Thyroid gland (tissue), 4 donors: ENCODE measurements around the gene ZNF655. TPM values are rescaled to one million over a fixed set of nuclear protein-coding genes. Genes with fewer than 3 reads are reported as not detected.
"Not testable (repeated sequence)": the region's sequence is repeated elsewhere in the genome, so short reads cannot be mapped to it uniquely, and the experiment has no call there.

Source experiments
- DNase-seq, 2 donors: peaks; one replicate each; pipeline ENCODE4 v3.0.0-alpha.2; 2019
- H3K27ac ChIP-seq, 3 donors: fragments of 200-600 bp; sonication (generic); 1 replicate in 2 of 3; 2 replicates in 1 of 3; pipeline ENCODE4 v1.5.1; 2016 to 2019; ENCODE audit warnings: mild to moderate bottlenecking in 1 of 3, moderate library complexity in 1 of 3
- H3K27me3 ChIP-seq: fragments of 200-600 bp; sonication (generic); one replicate; pipeline ENCODE4 v1.5.1; 2019
- H3K36me3 ChIP-seq, 2 donors: fragments of 200-600 bp; sonication (generic); one replicate each; pipeline ENCODE4 v1.5.1; 2016 to 2019
- H3K4me1 ChIP-seq, 2 donors: fragments of 200-600 bp; sonication (generic); one replicate each; pipeline ENCODE4 v1.5.1; 2017 to 2019
- H3K4me3 ChIP-seq, 3 donors: fragments of 200-600 bp; sonication (generic); replicated peaks in 1 of 3; 1 replicate in 2 of 3; 2 replicates in 1 of 3; pipeline ENCODE4 v1.5.1; 2016; ENCODE audit warnings: mild to moderate bottlenecking in 1 of 3
- H3K9me3 ChIP-seq: fragments of 200-600 bp; sonication (generic); one replicate; pipeline ENCODE4 v1.5.1; 2017
- CTCF ChIP-seq, 6 experiments: fragments of 200-600 bp in 3 of 6; fragments of 450-650 bp in 3 of 6; sonication (generic) in 3 of 6; IDR thresholded peaks; one replicate each; pipeline ENCODE4 v1.5.1; 2016 to 2019; ENCODE audit warnings: antibody characterized with exemption in 6 of 6, mild to moderate bottlenecking in 2 of 6, inconsistent platforms in 1 of 6, moderate library complexity in 1 of 6
- POLR2A ChIP-seq, 2 donors: fragments of 450-650 bp; IDR thresholded peaks; one replicate each; pipeline ENCODE4 v1.6.1; 2017; ENCODE audit warnings: antibody characterized with exemption in 2 of 2, mild to moderate bottlenecking in 2 of 2, moderate library complexity in 1 of 2
- WGBS, 2 donors: methylation state at CpG; one replicate each; pipeline ENCODE4 v1.1.5; 2017; 5-methylcytosine and 5-hydroxymethylcytosine counted together
- intact Hi-C: fragments of 100-400 bp; cut with DNase I; formaldehyde crosslinking; loops from one replicate; pipeline ENCODE4 v1.15.1; 2023
- total RNA-seq, 4 donors: library from RNA; depleted of rRNA; stranded (reverse); fragments of >200 nt; gene quantifications; one replicate each; pipeline ENCODE4 v1.2.3, GENCODE V29; 2016

Gene ZNF655
- total RNA-seq, 4 donors from 2014 or later, result 113 to 144 (median 118) TPM

- no peak for DNase-seq
- H3K27me3 ChIP-seq, result no peaks in the 10 kb centered on the region
- TF ChIP-seq POLR2A (IDR thresholded peaks at IDR 0.05), result no peak
- no peak for TF ChIP-seq CTCF (IDR thresholded peaks at IDR 0.05)
- intact Hi-C loops, result no loop called here
- H3K9me3 ChIP-seq, result no peaks in the 10 kb centered on the region
- H3K27ac ChIP-seq, result no peak overlapping the region
- H3K4me1 ChIP-seq, result peaks cover 14 to 21% of the 10 kb centered on the region in 2 donors
- no peak overlapping the region for H3K4me3 ChIP-seq
- WGBS, 2 donors, result 93% methylated on average over 7 of the region's 7 CpGs
- peaks cover 47 to 48% of the 10 kb centered on the region in 2 donors for H3K36me3 ChIP-seq
Observed at GRCh38 chr7:99560834-99561736, 2.6 kb downstream of the ZNF655 start.

- H3K27ac ChIP-seq, result no peak overlapping the region
Observed at GRCh38 chr7:99561737-99562051, 3.3 kb downstream of the ZNF655 start.

GRCh38 chr7:99562114-99562784 is 3.8 kb downstream of the ZNF655 start:
- Histone ChIP-seq H3K4me3 (no peak overlapping the region), H3K36me3 (peaks cover 44 to 55% of the 10 kb centered on the region in 2 donors), H3K27ac (no peak overlapping the region), H3K27me3 (no peaks in the 10 kb centered on the region), H3K9me3 (no peaks in the 10 kb centered on the region), H3K4me1 (peaks cover 6 to 14% of the 10 kb centered on the region in 2 donors)
- TF ChIP-seq POLR2A (IDR thresholded peaks at IDR 0.05) (no peak), CTCF (IDR thresholded peaks at IDR 0.05) (no peak)
- intact Hi-C loops, result no loop called here
- WGBS, 2 donors, result 91 to 92% methylated on average over 9 of the region's 9 CpGs
- DNase-seq, result no peak

More at GRCh38 chr7:99561737-99562051, 3.3 kb downstream of the ZNF655 start:
- H3K36me3 ChIP-seq, result peaks cover 44 to 54% of the 10 kb centered on the region in 2 donors
- no peak for TF ChIP-seq CTCF (IDR thresholded peaks at IDR 0.05)
- TF ChIP-seq POLR2A (IDR thresholded peaks at IDR 0.05), result no peak
- peaks cover 11 to 19% of the 10 kb centered on the region in 2 donors for H3K4me1 ChIP-seq
- no peaks in the 10 kb centered on the region for H3K27me3 ChIP-seq
- DNase-seq, result no peak
- no peaks in the 10 kb centered on the region for H3K9me3 ChIP-seq
- intact Hi-C loops, result no loop called here
- WGBS, 2 donors, result 93 to 96% methylated on average over 2 of the region's 2 CpGs
- H3K4me3 ChIP-seq, result no peak overlapping the region

GRCh38 chr7:99562832-99563231 is 4.4 kb downstream of the ZNF655 start:
- H3K4me1 ChIP-seq, result peaks cover 0 to 10% of the 10 kb centered on the region in 2 donors
- H3K36me3 ChIP-seq, result peaks cover 44 to 55% of the 10 kb centered on the region in 2 donors
- 50 to 82% methylated on average over 2 of the region's 2 CpGs for WGBS, 2 donors
- no peak overlapping the region for H3K27ac ChIP-seq
- H3K4me3 ChIP-seq, result no peak overlapping the region
- DNase-seq, result no peak
- intact Hi-C loops, result no loop called here
- no peaks in the 10 kb centered on the region for H3K27me3 ChIP-seq
- TF ChIP-seq POLR2A (IDR thresholded peaks at IDR 0.05), result no peak
- no peak for TF ChIP-seq CTCF (IDR thresholded peaks at IDR 0.05)
- H3K9me3 ChIP-seq, result no peaks in the 10 kb centered on the region

- WGBS, 2 donors, result 96% methylated on average over 10 of the region's 10 CpGs
- Histone ChIP-seq H3K27ac (no peak overlapping the region), H3K27me3 (no peaks in the 10 kb centered on the region), H3K4me1 (peaks cover 0 to 10% of the 10 kb centered on the region in 2 donors), H3K36me3 (peaks cover 44 to 55% of the 10 kb centered on the region in 2 donors), H3K4me3 (no peak overlapping the region), H3K9me3 (no peaks in the 10 kb centered on the region)
- DNase-seq, result no peak
- TF ChIP-seq CTCF (IDR thresholded peaks at IDR 0.05), result no peak
- intact Hi-C loops, result no loop called here
Observed at GRCh38 chr7:99563650-99564049, 5.2 kb downstream of the ZNF655 start.

GRCh38 chr7:99568770-99569169 is 10.3 kb downstream of the ZNF655 start:
- intact Hi-C loops, H3K27me3 ChIP-seq: not testable (repeated sequence)
- peaks cover 34 to 54% of the 10 kb centered on the region in 2 donors for H3K36me3 ChIP-seq

More at GRCh38 chr7:99568770-99569169, 10.3 kb downstream of the ZNF655 start:
- WGBS, 2 donors, result 98 to 99% methylated on average over 7 of the region's 7 CpGs
- not testable (repeated sequence) for H3K9me3 ChIP-seq, H3K4me1 ChIP-seq, H3K4me3 ChIP-seq, DNase-seq, H3K27ac ChIP-seq
